GM18867 (cell line): ENCODE results near the gene TRPM8.
A peak's percentile ranks its signal among the peaks of the same experiment; 100 is the strongest.
"Not testable (repeated sequence)": the region's sequence is repeated elsewhere in the genome, so short reads cannot be mapped to it uniquely, and the experiment has no call there.

Source experiments
- ATAC-seq: cut with Tn5 transposase; IDR thresholded peaks from one replicate; pipeline ENCODE4 v1.9.1; 2021; ENCODE audit warnings: mild to moderate bottlenecking, moderate library complexity; ENCODE audit not compliant: unreplicated experiment

TRPM8 gene

GRCh38 chr2:233917116-233917515 lies at the start of gene TRPM8:
TSS of gene TRPM8 (plus strand) at chr2:233917373. CDS start at chr2:233926538, 9,165 bp downstream.
- ATAC-seq, result no peak

GRCh38 chr2:233867993-233868532 lies 49.1 kb upstream of the TRPM8 start, which contains the start of gene MSL3B:
TSS of gene MSL3B (minus strand) at chr2:233868386.
- ATAC-seq, result peak; percentile 62

- ATAC-seq, result no peak
Observed at GRCh38 chr2:233871432-233871831, 45.7 kb upstream of the TRPM8 start.

GRCh38 chr2:233872125-233872524 lies 45.0 kb upstream of the TRPM8 start:
- ATAC-seq, result not testable (repeated sequence)

GRCh38 chr2:233882353-233882752 lies 34.8 kb upstream of the TRPM8 start:
- no peak for ATAC-seq

GRCh38 chr2:233892793-233893192 lies 24.4 kb upstream of the TRPM8 start:
- no peak for ATAC-seq

- ATAC-seq, result not testable (repeated sequence)
Observed at GRCh38 chr2:233896253-233896652, 20.9 kb upstream of the TRPM8 start.

- ATAC-seq, result no peak
Observed at GRCh38 chr2:233901367-233901766, 15.8 kb upstream of the TRPM8 start.

- ATAC-seq, result no peak
Observed at GRCh38 chr2:233901884-233902283, 15.3 kb upstream of the TRPM8 start.

GRCh38 chr2:233905945-233906344 lies 11.2 kb upstream of the TRPM8 start:
- no peak for ATAC-seq

GRCh38 chr2:233907627-233908026 lies 9.5 kb upstream of the TRPM8 start:
- no peak for ATAC-seq

- no peak for ATAC-seq
Observed at GRCh38 chr2:233912691-233913423, 4.3 kb upstream of the TRPM8 start.

GRCh38 chr2:233915128-233915527 lies 2.0 kb upstream of the TRPM8 start:
- no peak for ATAC-seq

GRCh38 chr2:233919319-233919718 lies 2.1 kb downstream of the TRPM8 start:
- ATAC-seq, result no peak

GRCh38 chr2:233919938-233920337 lies 2.8 kb downstream of the TRPM8 start:
- ATAC-seq, result no peak

- ATAC-seq, result no peak
Observed at GRCh38 chr2:233922471-233922870, 5.3 kb downstream of the TRPM8 start.

- no peak for ATAC-seq
Observed at GRCh38 chr2:233925402-233925801, 8.2 kb downstream of the TRPM8 start.

- ATAC-seq, result no peak
Observed at GRCh38 chr2:233926806-233927205, 9.6 kb downstream of the TRPM8 start.

- no peak for ATAC-seq
Observed at GRCh38 chr2:233928594-233929351, 11.6 kb downstream of the TRPM8 start.

- no peak for ATAC-seq
Observed at GRCh38 chr2:233929352-233930022, 12.3 kb downstream of the TRPM8 start.

- ATAC-seq, result no peak
Observed at GRCh38 chr2:233934524-233934923, 17.4 kb downstream of the TRPM8 start.
